Hepatocyte (in vitro differentiated cells): ENCODE results near the gene RPL6. TPM values are rescaled to one million over a fixed set of nuclear protein-coding genes. Genes with fewer than 3 reads are reported as not detected.

Experiments
- DNase-seq: peaks from one replicate; pipeline ENCODE4 v3.0.0-alpha.2; 2016; ENCODE audit warnings: low spot score
- H2AFZ ChIP-seq: fragments of 200-600 bp; sonication (generic); 2 replicates; pipeline ENCODE4 v1.6.0; 2016; ENCODE audit warnings: antibody characterized with exemption, mild to moderate bottlenecking
- H3K27ac ChIP-seq: fragments of 200-600 bp; sonication (generic); 2 replicates; pipeline ENCODE4 v1.5.1; 2016; ENCODE audit warnings: mild to moderate bottlenecking
- H3K27me3 ChIP-seq: fragments of 200-600 bp; sonication (generic); 2 replicates; pipeline ENCODE4 v1.6.1; 2016
- H3K36me3 ChIP-seq: fragments of 200-600 bp; sonication (generic); replicated peaks from 2 replicates; pipeline ENCODE4 v1.5.1; 2016; ENCODE audit warnings: low read depth; ENCODE audit not compliant: insufficient read depth
- H3K4me1 ChIP-seq: fragments of 200-600 bp; sonication (generic); 2 replicates; pipeline ENCODE4 v1.5.1; 2016; ENCODE audit warnings: mild to moderate bottlenecking, moderate library complexity; ENCODE audit not compliant: insufficient read depth
- H3K4me2 ChIP-seq: fragments of 200-600 bp; sonication (generic); 2 replicates; pipeline ENCODE4 v1.6.0; 2016
- H3K4me3 ChIP-seq: fragments of 200-600 bp; sonication (generic); 2 replicates; pipeline ENCODE4 v1.5.1; 2016; ENCODE audit warnings: mild to moderate bottlenecking
- H3K79me2 ChIP-seq: fragments of 200-600 bp; sonication (generic); 2 replicates; pipeline ENCODE4 v1.6.0; 2017; ENCODE audit warnings: mild to moderate bottlenecking
- H3K9me2 ChIP-seq: fragments of 200-600 bp; sonication (generic); replicated peaks from 2 replicates; pipeline ENCODE4 v1.6.0; 2017; ENCODE audit warnings: mild to moderate bottlenecking; ENCODE audit not compliant: insufficient read depth
- H3K9me3 ChIP-seq: fragments of 200-600 bp; sonication (generic); 2 replicates; pipeline ENCODE4 v1.5.1; 2016; ENCODE audit warnings: low read depth, mild to moderate bottlenecking
- H4K20me1 ChIP-seq: fragments of 200-600 bp; sonication (generic); 2 replicates; pipeline ENCODE4 v1.6.0; 2016; ENCODE audit warnings: mild to moderate bottlenecking; ENCODE audit not compliant: insufficient read depth, poor library complexity, severe bottlenecking
- EZH2 ChIP-seq: fragments of 200-600 bp; sonication (generic); IDR thresholded peaks from 2 replicates; pipeline ENCODE4 v1.6.1; 2016; ENCODE audit warnings: antibody characterized with exemption, mild to moderate bottlenecking, borderline replicate concordance
- EZH2phosphoT487 ChIP-seq: fragments of 200-600 bp; sonication (generic); IDR thresholded peaks from one replicate; pipeline ENCODE4 v1.6.1; 2018; ENCODE audit warnings: antibody characterized with exemption, mild to moderate bottlenecking, low read depth, moderate library complexity; ENCODE audit not compliant: unreplicated experiment, severe bottlenecking
- WGBS: methylation state at CpG from one replicate; pipeline ENCODE4 v1.1.6; 2016; ENCODE audit warnings: low lambda C conversion rate; ENCODE audit errors: missing lambda C conversion rate; 5-methylcytosine and 5-hydroxymethylcytosine counted together
- polyA plus RNA-seq: library from polyadenylated mRNA; unstranded; fragments of >200 nt; fragmentation: Nextera tagmentation; extraction: Ambion mirVana; gene quantifications from 2 replicates; pipeline ENCODE4 v1.2.1, GENCODE V29; 2016
- total RNA-seq: library from RNA; depleted of rRNA; stranded (reverse); fragments of >200 nt; gene quantifications from 2 replicates; pipeline ENCODE4 v1.2.3, GENCODE V29; 2014
- TF ChIP-seq, protein P1 (sequence below): fragments of 200-600 bp; sonication (generic); IDR thresholded peaks from 2 replicates; pipeline ENCODE4 v1.5.1; 2016; ENCODE audit warnings: antibody characterized with exemption, mild to moderate bottlenecking; ENCODE audit not compliant: poor library complexity

RPL6 gene
- total and polyA plus RNA-seq, 2 experiments from 2014 or later = 279 to 1,682 TPM

DNA sequence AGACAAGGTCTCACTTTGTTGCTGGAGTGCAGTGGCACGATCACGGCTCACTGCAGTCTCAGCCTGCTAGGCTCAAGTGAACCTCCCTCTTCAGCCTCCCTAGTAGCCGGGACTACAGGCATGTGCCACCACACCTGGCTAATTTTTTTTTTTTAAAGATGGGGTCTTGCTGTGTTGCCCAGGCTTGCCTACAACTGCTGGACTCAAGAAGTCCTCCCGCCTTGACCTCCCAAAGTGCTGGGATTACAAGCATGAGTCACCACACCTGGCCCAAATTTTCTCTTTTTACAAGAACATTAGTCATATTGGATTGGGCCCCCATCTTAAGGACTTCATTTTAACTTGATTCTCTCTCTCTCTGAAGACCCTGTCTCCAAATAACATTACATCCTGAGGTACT, 20.2 kb downstream of the RPL6 start:
- TF ChIP-seq EZH2phosphoT487 (no peak), EZH2 (no peak)
- TF ChIP-seq, protein P1, sequence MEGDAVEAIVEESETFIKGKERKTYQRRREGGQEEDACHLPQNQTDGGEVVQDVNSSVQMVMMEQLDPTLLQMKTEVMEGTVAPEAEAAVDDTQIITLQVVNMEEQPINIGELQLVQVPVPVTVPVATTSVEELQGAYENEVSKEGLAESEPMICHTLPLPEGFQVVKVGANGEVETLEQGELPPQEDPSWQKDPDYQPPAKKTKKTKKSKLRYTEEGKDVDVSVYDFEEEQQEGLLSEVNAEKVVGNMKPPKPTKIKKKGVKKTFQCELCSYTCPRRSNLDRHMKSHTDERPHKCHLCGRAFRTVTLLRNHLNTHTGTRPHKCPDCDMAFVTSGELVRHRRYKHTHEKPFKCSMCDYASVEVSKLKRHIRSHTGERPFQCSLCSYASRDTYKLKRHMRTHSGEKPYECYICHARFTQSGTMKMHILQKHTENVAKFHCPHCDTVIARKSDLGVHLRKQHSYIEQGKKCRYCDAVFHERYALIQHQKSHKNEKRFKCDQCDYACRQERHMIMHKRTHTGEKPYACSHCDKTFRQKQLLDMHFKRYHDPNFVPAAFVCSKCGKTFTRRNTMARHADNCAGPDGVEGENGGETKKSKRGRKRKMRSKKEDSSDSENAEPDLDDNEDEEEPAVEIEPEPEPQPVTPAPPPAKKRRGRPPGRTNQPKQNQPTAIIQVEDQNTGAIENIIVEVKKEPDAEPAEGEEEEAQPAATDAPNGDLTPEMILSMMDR = no peak
- Histone ChIP-seq H3K79me2 (no peaks in the 10 kb centered on the region), H3K9me2 (no peaks in the 10 kb centered on the region), H3K27me3 (no peaks in the 10 kb centered on the region), H3K4me1 (peaks cover 5% of the 10 kb centered on the region), H3K27ac (no peak overlapping the region), H3K4me2 (no peak overlapping the region), H3K36me3 (no peaks in the 10 kb centered on the region), H4K20me1 (no peaks in the 10 kb centered on the region), H3K4me3 (no peak overlapping the region), H2AFZ (no peak overlapping the region), H3K9me3 (no peaks in the 10 kb centered on the region)
- WGBS = 96% methylated on average over 4 of the region's 4 CpGs
- DNase-seq = no peak

DNA sequence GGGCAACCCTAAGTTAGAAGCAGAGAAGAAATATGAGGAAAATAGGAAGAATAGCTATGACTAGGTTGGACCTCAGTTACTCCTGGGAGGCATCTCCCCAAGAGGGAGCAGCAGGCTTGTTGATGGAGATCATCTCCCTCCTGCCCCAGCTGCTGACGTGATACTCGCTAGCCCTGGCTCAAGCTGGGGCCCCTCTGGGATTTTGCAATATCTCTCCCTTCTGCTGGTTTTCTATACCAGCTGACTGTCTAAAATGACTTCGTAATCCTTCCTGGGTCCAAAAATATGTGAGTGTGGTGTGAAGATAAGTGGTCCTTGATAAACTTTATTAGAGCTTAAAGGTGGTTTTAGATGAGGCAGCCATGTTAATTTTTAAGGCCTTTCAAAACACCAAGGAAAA, 22.7 kb downstream of the RPL6 start:
- peak overlapping the region; percentile 73 for H3K27ac ChIP-seq
- TF ChIP-seq EZH2phosphoT487 (no peak), EZH2 (no peak)
- TF ChIP-seq, protein P1 = no peak
- no peaks in the 10 kb centered on the region for H3K9me2 ChIP-seq
- WGBS = 65% methylated on average over 3 of the region's 3 CpGs
- no peaks in the 10 kb centered on the region for H3K36me3 ChIP-seq
- H3K4me3 ChIP-seq = no peak overlapping the region
- H3K9me3 ChIP-seq = no peaks in the 10 kb centered on the region
- peak overlapping the region; percentile 29 for H3K4me2 ChIP-seq
- peaks cover 3% of the 10 kb centered on the region for H3K79me2 ChIP-seq
- no peaks in the 10 kb centered on the region for H3K27me3 ChIP-seq
- H4K20me1 ChIP-seq = no peaks in the 10 kb centered on the region
- peak overlapping the region; percentile 31 for H2AFZ ChIP-seq
- H3K4me1 ChIP-seq = peaks cover 5% of the 10 kb centered on the region
- DNase-seq = peak; percentile 75

DNA sequence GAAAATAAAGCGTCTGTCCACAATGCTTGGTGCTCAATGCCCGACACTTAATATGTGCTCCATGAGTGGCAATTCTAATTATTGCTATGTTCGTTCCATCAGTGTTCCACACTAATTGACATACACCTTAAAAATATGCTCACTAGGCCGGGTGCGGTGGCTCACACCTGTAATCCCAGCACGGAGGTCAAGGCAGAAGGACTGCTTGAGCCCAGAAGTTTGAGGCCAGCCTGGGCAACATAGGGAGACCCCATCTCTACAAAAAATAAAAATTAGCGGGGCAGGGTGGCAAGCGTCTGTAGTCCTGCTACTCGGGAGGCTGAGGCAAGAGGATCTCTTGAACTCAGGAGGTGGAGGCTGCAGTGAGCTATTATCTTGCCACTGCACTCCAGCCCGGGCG, 26.5 kb downstream of the RPL6 start:
- TF ChIP-seq, protein P1 = no peak
- TF ChIP-seq EZH2phosphoT487 (no peak), EZH2 (no peak)
- peaks cover 18% of the 10 kb centered on the region for H4K20me1 ChIP-seq
- peak overlapping the region; percentile 75 for H3K4me2 ChIP-seq
- H3K27me3 ChIP-seq = no peaks in the 10 kb centered on the region
- H3K9me3 ChIP-seq = no peaks in the 10 kb centered on the region
- peak overlapping the region; percentile 93 for H3K27ac ChIP-seq
- no peaks in the 10 kb centered on the region for H3K36me3 ChIP-seq
- peak overlapping the region; percentile 87 for H2AFZ ChIP-seq
- H3K4me1 ChIP-seq = peaks cover 17% of the 10 kb centered on the region
- peak overlapping the region; percentile 63 for H3K4me3 ChIP-seq
- no peaks in the 10 kb centered on the region for H3K9me2 ChIP-seq
- peaks cover 41% of the 10 kb centered on the region for H3K79me2 ChIP-seq
- DNase-seq = no peak
- 92% methylated on average over 11 of the region's 11 CpGs for WGBS
